ENCODE data around the gene MINDY4.

The MINDY4 gene

DNA sequence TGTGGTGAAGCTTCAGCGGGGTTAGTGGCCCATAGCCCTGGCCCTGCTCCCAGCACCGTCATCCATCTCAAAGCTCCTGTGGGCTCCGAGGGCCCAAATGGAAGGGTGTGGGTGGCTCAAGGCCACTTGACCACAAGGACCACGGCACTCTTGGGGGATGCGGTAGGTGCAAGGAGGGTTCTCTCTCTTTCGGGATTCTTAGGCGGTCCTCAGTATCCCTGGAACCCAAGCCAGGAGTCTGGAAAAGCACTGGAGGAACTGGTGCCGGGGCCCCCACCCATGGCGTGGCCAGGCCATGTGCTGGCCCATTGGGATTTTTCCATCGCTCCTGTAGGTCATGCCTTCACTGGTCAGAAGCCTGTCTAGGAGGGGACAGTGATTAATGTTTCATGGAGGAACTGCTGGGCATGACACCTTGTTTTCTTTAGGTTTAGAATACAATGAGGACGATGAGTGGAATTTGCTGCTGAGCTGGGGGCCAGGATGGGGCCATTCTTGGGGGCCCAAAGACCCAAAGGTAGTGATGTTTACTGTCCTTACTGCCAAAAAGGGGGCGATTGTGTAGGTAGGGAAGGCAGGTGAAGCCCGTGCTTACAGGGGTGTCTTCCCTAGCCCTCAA, 157.1 kb downstream of the MINDY4 start:
- no peaks in the 10 kb centered on the region for H3K9me3 ChIP-seq (ENCODE audit: control insufficient read depth, insufficient read depth, low read depth, low read length)
- no peak overlapping the region for H3K27ac ChIP-seq (ENCODE audit: extremely low read depth, low read depth, low read length)
- TF ChIP-seq, protein P1, sequence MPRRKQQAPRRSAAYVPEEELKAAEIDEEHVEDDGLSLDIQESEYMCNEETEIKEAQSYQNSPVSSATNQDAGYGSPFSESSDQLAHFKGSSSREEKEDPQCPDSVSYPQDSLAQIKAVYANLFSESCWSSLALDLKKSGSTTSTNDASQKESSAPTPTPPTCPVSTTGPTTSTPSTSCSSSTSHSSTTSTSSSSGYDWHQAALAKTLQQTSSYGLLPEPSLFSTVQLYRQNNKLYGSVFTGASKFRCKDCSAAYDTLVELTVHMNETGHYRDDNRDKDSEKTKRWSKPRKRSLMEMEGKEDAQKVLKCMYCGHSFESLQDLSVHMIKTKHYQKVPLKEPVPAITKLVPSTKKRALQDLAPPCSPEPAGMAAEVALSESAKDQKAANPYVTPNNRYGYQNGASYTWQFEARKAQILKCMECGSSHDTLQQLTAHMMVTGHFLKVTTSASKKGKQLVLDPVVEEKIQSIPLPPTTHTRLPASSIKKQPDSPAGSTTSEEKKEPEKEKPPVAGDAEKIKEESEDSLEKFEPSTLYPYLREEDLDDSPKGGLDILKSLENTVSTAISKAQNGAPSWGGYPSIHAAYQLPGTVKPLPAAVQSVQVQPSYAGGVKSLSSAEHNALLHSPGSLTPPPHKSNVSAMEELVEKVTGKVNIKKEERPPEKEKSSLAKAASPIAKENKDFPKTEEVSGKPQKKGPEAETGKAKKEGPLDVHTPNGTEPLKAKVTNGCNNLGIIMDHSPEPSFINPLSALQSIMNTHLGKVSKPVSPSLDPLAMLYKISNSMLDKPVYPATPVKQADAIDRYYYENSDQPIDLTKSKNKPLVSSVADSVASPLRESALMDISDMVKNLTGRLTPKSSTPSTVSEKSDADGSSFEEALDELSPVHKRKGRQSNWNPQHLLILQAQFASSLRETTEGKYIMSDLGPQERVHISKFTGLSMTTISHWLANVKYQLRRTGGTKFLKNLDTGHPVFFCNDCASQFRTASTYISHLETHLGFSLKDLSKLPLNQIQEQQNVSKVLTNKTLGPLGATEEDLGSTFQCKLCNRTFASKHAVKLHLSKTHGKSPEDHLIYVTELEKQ (tag by site-specific recombination; IDR thresholded peaks at IDR 0.05; ENCODE audit: borderline replicate concordance) = no peak
- TF ChIP-seq BCL11A (tag by site-specific recombination; IDR thresholded peaks at IDR 0.05; ENCODE audit: low read depth) = no peak
- TF ChIP-seq ZNF621 (tag by site-specific recombination; IDR thresholded peaks at IDR 0.05) = no peak
- TF ChIP-seq ZNF23 (tag by site-specific recombination; IDR thresholded peaks at IDR 0.05; ENCODE audit: borderline replicate concordance) = no peak
- no peak for TF ChIP-seq ZNF658 (tag by site-specific recombination; IDR thresholded peaks at IDR 0.05)
- TF ChIP-seq SP7 (tag by site-specific recombination; IDR thresholded peaks at IDR 0.05) = no peak
- no peak for TF ChIP-seq ZNF596 (tag by site-specific recombination; IDR thresholded peaks at IDR 0.05)
- TF ChIP-seq ZNF112 (tag by site-specific recombination; IDR thresholded peaks at IDR 0.05) = no peak
- TF ChIP-seq ZNF488 (tag by site-specific recombination; IDR thresholded peaks at IDR 0.05) = no peak
- no peak for TF ChIP-seq ZNF518A (tag by site-specific recombination; conservative IDR thresholded peaks at IDR 0.05; ENCODE audit: low read depth)
- TF ChIP-seq IKZF3 (tag by site-specific recombination; IDR thresholded peaks at IDR 0.05) = no peak
- no peak for TF ChIP-seq KLF16 (tag by site-specific recombination; IDR thresholded peaks at IDR 0.05)
- no peaks in the 10 kb centered on the region for H3K36me3 ChIP-seq (ENCODE audit: control insufficient read depth in 2 of 2, insufficient read depth in 1 of 2, low read length in 2 of 2)
- POLR2A ChIA-PET = no interaction called here
- H3K4me3 ChIP-seq (ENCODE audit: low read depth, low read length) = no peak overlapping the region
- CTCF ChIA-PET = interaction anchor here (0.8 to 1.4 kb wide), 2 partner anchors 10 kb away, joined by 3 to 8 read pairs; no protein-coding TSS in a partner anchor
- H3K4me1 ChIP-seq (ENCODE audit: control insufficient read depth, insufficient read depth, low read length) = no peaks in the 10 kb centered on the region

DNA sequence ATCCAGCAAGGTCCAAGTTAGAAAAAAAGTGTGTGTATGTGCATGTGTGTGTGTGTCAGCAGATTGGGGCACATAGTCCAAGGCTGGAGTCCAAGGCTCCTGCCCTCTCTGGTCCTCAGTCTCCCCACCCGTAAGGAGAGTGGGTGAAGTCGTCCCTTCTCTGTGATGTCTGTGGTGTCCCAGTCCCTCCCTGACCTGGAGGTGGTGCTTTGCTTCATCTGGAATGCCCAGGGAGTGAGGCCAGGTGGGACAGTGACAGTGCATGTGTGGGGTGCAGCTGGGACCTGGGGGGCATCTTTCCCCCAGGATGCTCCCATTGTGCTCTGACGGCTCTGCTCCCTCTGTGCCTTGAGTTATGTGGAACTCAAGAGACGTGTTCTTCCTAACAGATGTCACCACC, 158.5 kb downstream of the MINDY4 start:
- H3K4me1 ChIP-seq (ENCODE audit: control insufficient read depth, insufficient read depth, low read length) = no peaks in the 10 kb centered on the region
- no peak overlapping the region for H3K27ac ChIP-seq (ENCODE audit: extremely low read depth, low read depth, low read length)
- no peaks in the 10 kb centered on the region for H3K9me3 ChIP-seq (ENCODE audit: control insufficient read depth, insufficient read depth, low read depth, low read length)
- ChIA-PET POLR2A (interaction anchor here (0.7 kb wide), 1 partner anchor 145 kb away, joined by 3 read pairs; no protein-coding TSS in a partner anchor), CTCF (interaction anchor here (1.0 to 1.4 kb wide), 3 partner anchors 9 to 54 kb away, joined by 3 to 8 read pairs (median 4); no protein-coding TSS in a partner anchor)
- no peak overlapping the region for H3K4me3 ChIP-seq (ENCODE audit: low read depth, low read length)
- TF ChIP-seq MYNN (tag by site-specific recombination; IDR thresholded peaks at IDR 0.05; ENCODE audit: borderline replicate concordance) (no peak), ZNF580 (tag by site-specific recombination; IDR thresholded peaks at IDR 0.05) (no peak), ZNF704 (tag by site-specific recombination; IDR thresholded peaks at IDR 0.05) (no peak), ZNF785 (tag by site-specific recombination; IDR thresholded peaks at IDR 0.05) (no peak), ZNF514 (tag by site-specific recombination; IDR thresholded peaks at IDR 0.05) (no peak), SP3 (tag by site-specific recombination; IDR thresholded peaks at IDR 0.05) (no peak), ZNF677 (tag by site-specific recombination; IDR thresholded peaks at IDR 0.05) (no peak), ZNF544 (tag by site-specific recombination; IDR thresholded peaks at IDR 0.05) (no peak), ZFP3 (tag by site-specific recombination; IDR thresholded peaks at IDR 0.05; ENCODE audit: low read depth) (no peak), ZNF266 (tag by site-specific recombination; IDR thresholded peaks at IDR 0.05; ENCODE audit: low read depth) (no peak), ZNF558 (tag by site-specific recombination; IDR thresholded peaks at IDR 0.05) (no peak), ZFP69B (tag by site-specific recombination; IDR thresholded peaks at IDR 0.05) (no peak), ZNF140 (tag by site-specific recombination; IDR thresholded peaks at IDR 0.05) (no peak), ZNF248 (tag by site-specific recombination; IDR thresholded peaks at IDR 0.05) (no peak)
- no peaks in the 10 kb centered on the region for H3K36me3 ChIP-seq (ENCODE audit: control insufficient read depth in 2 of 2, insufficient read depth in 1 of 2, low read length in 2 of 2)
